Measurements from ENCODE around the gene GATA3.

The GATA3 gene

GRCh38 chr10:8073691-8074416, 19.4 kb downstream of the GATA3 start:
- Histone ChIP-seq H3K36me3 (ENCODE audit: control insufficient read depth in 5 of 5, insufficient read depth in 5 of 5, low read length in 5 of 5) (peaks cover 0 to 26% (median 17%) of the 10 kb centered on the region in 5 donors), H3K4me3 (ENCODE audit: low read depth in 1 of 5, low read length in 5 of 5) (no peak overlapping the region), H3K27ac (ENCODE audit: low read depth, low read length) (no peak overlapping the region), H3K27me3 (ENCODE audit: control insufficient read depth in 5 of 5, insufficient read depth in 4 of 5, low read length in 5 of 5) (no peaks in the 10 kb centered on the region), H3K4me1 (ENCODE audit: control insufficient read depth in 5 of 5, insufficient read depth in 5 of 5, low read length in 5 of 5) (peaks cover 0 to 16% (median 12%) of the 10 kb centered on the region in 5 donors), H3K9ac (ENCODE audit: low read length in 5 of 5) (no peak overlapping the region), H3K9me3 (ENCODE audit: control insufficient read depth in 5 of 5, low read length in 5 of 5) (no peaks in the 10 kb centered on the region)

- no peaks in the 10 kb centered on the region for H3K27me3 ChIP-seq (ENCODE audit: control insufficient read depth in 5 of 5, insufficient read depth in 4 of 5, low read length in 5 of 5)
- no peak overlapping the region for H3K9ac ChIP-seq (ENCODE audit: low read length in 5 of 5)
- peaks cover 0 to 17% (median 15%) of the 10 kb centered on the region in 5 donors for H3K4me1 ChIP-seq (ENCODE audit: control insufficient read depth in 5 of 5, insufficient read depth in 5 of 5, low read length in 5 of 5)
- H3K4me3 ChIP-seq (ENCODE audit: low read depth in 1 of 5, low read length in 5 of 5), result no peak overlapping the region
- no peak overlapping the region for H3K27ac ChIP-seq (ENCODE audit: low read depth, low read length)
- H3K9me3 ChIP-seq (ENCODE audit: control insufficient read depth in 5 of 5, low read length in 5 of 5), result no peaks in the 10 kb centered on the region
- H3K36me3 ChIP-seq (ENCODE audit: control insufficient read depth in 5 of 5, insufficient read depth in 5 of 5, low read length in 5 of 5), result peaks cover 0 to 16% (median 8%) of the 10 kb centered on the region in 5 donors
Measured at GRCh38 chr10:8074881-8075280, 20.4 kb downstream of the GATA3 start.

GRCh38 chr10:8075282-8076260, 21.1 kb downstream of the GATA3 start:
- Histone ChIP-seq H3K9me3 (ENCODE audit: control insufficient read depth in 5 of 5, low read length in 5 of 5) (no peaks in the 10 kb centered on the region), H3K4me3 (ENCODE audit: low read depth in 1 of 5, low read length in 5 of 5) (no peak overlapping the region), H3K4me1 (ENCODE audit: control insufficient read depth in 5 of 5, insufficient read depth in 5 of 5, low read length in 5 of 5) (peaks cover 0 to 17% (median 15%) of the 10 kb centered on the region in 5 donors), H3K36me3 (ENCODE audit: control insufficient read depth in 5 of 5, insufficient read depth in 5 of 5, low read length in 5 of 5) (peaks cover 0 to 15% (median 8%) of the 10 kb centered on the region in 5 donors), H3K9ac (ENCODE audit: low read length in 5 of 5) (no peak overlapping the region), H3K27ac (ENCODE audit: low read depth, low read length) (peak overlapping the region; percentile 17), H3K27me3 (ENCODE audit: control insufficient read depth in 5 of 5, insufficient read depth in 4 of 5, low read length in 5 of 5) (no peaks in the 10 kb centered on the region)

GRCh38 chr10:8076933-8077332, 22.4 kb downstream of the GATA3 start:
- Histone ChIP-seq H3K36me3 (ENCODE audit: control insufficient read depth in 5 of 5, insufficient read depth in 5 of 5, low read length in 5 of 5) (peaks cover 0 to 9% (median 8%) of the 10 kb centered on the region in 5 donors), H3K9me3 (ENCODE audit: control insufficient read depth in 5 of 5, low read length in 5 of 5) (no peaks in the 10 kb centered on the region), H3K4me1 (ENCODE audit: control insufficient read depth in 5 of 5, insufficient read depth in 5 of 5, low read length in 5 of 5) (peaks cover 0 to 16% (median 7%) of the 10 kb centered on the region in 5 donors), H3K4me3 (ENCODE audit: low read depth in 1 of 5, low read length in 5 of 5) (no peak overlapping the region), H3K9ac (ENCODE audit: low read length in 5 of 5) (no peak overlapping the region), H3K27ac (ENCODE audit: low read depth, low read length) (no peak overlapping the region), H3K27me3 (ENCODE audit: control insufficient read depth in 5 of 5, insufficient read depth in 4 of 5, low read length in 5 of 5) (no peaks in the 10 kb centered on the region)

GRCh38 chr10:8078027-8078426, 23.5 kb downstream of the GATA3 start:
- H3K9me3 ChIP-seq (ENCODE audit: control insufficient read depth in 5 of 5, low read length in 5 of 5), result no peaks in the 10 kb centered on the region
- H3K9ac ChIP-seq (ENCODE audit: low read length in 5 of 5), result no peak overlapping the region
- peaks cover 0 to 8% (median 7%) of the 10 kb centered on the region in 5 donors for H3K36me3 ChIP-seq (ENCODE audit: control insufficient read depth in 5 of 5, insufficient read depth in 5 of 5, low read length in 5 of 5)
- H3K27ac ChIP-seq (ENCODE audit: low read depth, low read length), result no peak overlapping the region
- peaks cover 0 to 16% (median 5%) of the 10 kb centered on the region in 5 donors for H3K4me1 ChIP-seq (ENCODE audit: control insufficient read depth in 5 of 5, insufficient read depth in 5 of 5, low read length in 5 of 5)
- no peak overlapping the region for H3K4me3 ChIP-seq (ENCODE audit: low read depth in 1 of 5, low read length in 5 of 5)
- H3K27me3 ChIP-seq (ENCODE audit: control insufficient read depth in 5 of 5, insufficient read depth in 4 of 5, low read length in 5 of 5), result peaks cover 0 to 2% (median 0%) of the 10 kb centered on the region in 5 donors

- Histone ChIP-seq H3K27me3 (ENCODE audit: control insufficient read depth in 5 of 5, insufficient read depth in 4 of 5, low read length in 5 of 5) (peaks cover 0 to 2% (median 0%) of the 10 kb centered on the region in 5 donors), H3K4me3 (ENCODE audit: low read depth in 1 of 5, low read length in 5 of 5) (no peak overlapping the region), H3K9ac (ENCODE audit: low read length in 5 of 5) (no peak overlapping the region), H3K4me1 (ENCODE audit: control insufficient read depth in 5 of 5, insufficient read depth in 5 of 5, low read length in 5 of 5) (peaks cover 0 to 16% (median 5%) of the 10 kb centered on the region in 5 donors), H3K27ac (ENCODE audit: low read depth, low read length) (no peak overlapping the region), H3K9me3 (ENCODE audit: control insufficient read depth in 5 of 5, low read length in 5 of 5) (no peaks in the 10 kb centered on the region), H3K36me3 (ENCODE audit: control insufficient read depth in 5 of 5, insufficient read depth in 5 of 5, low read length in 5 of 5) (peaks cover 0 to 2% (median 0%) of the 10 kb centered on the region in 5 donors)
Measured at GRCh38 chr10:8079126-8079525, 24.6 kb downstream of the GATA3 start.

- Histone ChIP-seq H3K9ac (ENCODE audit: low read length in 5 of 5) (no peak overlapping the region), H3K4me3 (ENCODE audit: low read depth in 1 of 5, low read length in 5 of 5) (no peak overlapping the region), H3K4me1 (ENCODE audit: control insufficient read depth in 5 of 5, insufficient read depth in 5 of 5, low read length in 5 of 5) (peaks cover 0 to 8% (median 0%) of the 10 kb centered on the region in 5 donors), H3K27ac (ENCODE audit: low read depth, low read length) (no peak overlapping the region), H3K36me3 (ENCODE audit: control insufficient read depth in 5 of 5, insufficient read depth in 5 of 5, low read length in 5 of 5) (no peaks in the 10 kb centered on the region), H3K27me3 (ENCODE audit: control insufficient read depth in 5 of 5, insufficient read depth in 4 of 5, low read length in 5 of 5) (peaks cover 0 to 2% (median 0%) of the 10 kb centered on the region in 5 donors), H3K9me3 (ENCODE audit: control insufficient read depth in 5 of 5, low read length in 5 of 5) (no peaks in the 10 kb centered on the region)
Measured at GRCh38 chr10:8084799-8085198, 30.3 kb downstream of the GATA3 start.

- Histone ChIP-seq H3K4me1 (ENCODE audit: control insufficient read depth in 5 of 5, insufficient read depth in 5 of 5, low read length in 5 of 5) (peaks cover 0 to 8% (median 0%) of the 10 kb centered on the region in 5 donors), H3K9me3 (ENCODE audit: control insufficient read depth in 5 of 5, low read length in 5 of 5) (no peaks in the 10 kb centered on the region), H3K27ac (ENCODE audit: low read depth, low read length) (no peak overlapping the region), H3K27me3 (ENCODE audit: control insufficient read depth in 5 of 5, insufficient read depth in 4 of 5, low read length in 5 of 5) (peaks cover 0 to 2% (median 0%) of the 10 kb centered on the region in 5 donors), H3K36me3 (ENCODE audit: control insufficient read depth in 5 of 5, insufficient read depth in 5 of 5, low read length in 5 of 5) (no peaks in the 10 kb centered on the region), H3K9ac (ENCODE audit: low read length in 5 of 5) (no peak overlapping the region), H3K4me3 (ENCODE audit: low read depth in 1 of 5, low read length in 5 of 5) (no peak overlapping the region)
Measured at GRCh38 chr10:8085251-8085650, 30.8 kb downstream of the GATA3 start.

- H3K36me3 ChIP-seq (ENCODE audit: control insufficient read depth in 5 of 5, insufficient read depth in 5 of 5, low read length in 5 of 5), result no peaks in the 10 kb centered on the region
- H3K27me3 ChIP-seq (ENCODE audit: control insufficient read depth in 5 of 5, insufficient read depth in 4 of 5, low read length in 5 of 5), result peaks cover 0 to 2% (median 0%) of the 10 kb centered on the region in 5 donors
- peaks cover 0 to 8% (median 0%) of the 10 kb centered on the region in 5 donors for H3K4me1 ChIP-seq (ENCODE audit: control insufficient read depth in 5 of 5, insufficient read depth in 5 of 5, low read length in 5 of 5)
- no peaks in the 10 kb centered on the region for H3K9me3 ChIP-seq (ENCODE audit: control insufficient read depth in 5 of 5, low read length in 5 of 5)
- H3K4me3 ChIP-seq (ENCODE audit: low read depth in 1 of 5, low read length in 5 of 5), result no peak overlapping the region
- no peak overlapping the region for H3K9ac ChIP-seq (ENCODE audit: low read length in 5 of 5)
- no peak overlapping the region for H3K27ac ChIP-seq (ENCODE audit: low read depth, low read length)
Measured at GRCh38 chr10:8086315-8086714, 31.8 kb downstream of the GATA3 start.
